Stimulated activated naive B cell treated with anti-CD40 and anti-IgM and Interleukin-4, amounts not matched to agents 10 μg/mL and 1 μg/mL and 100 μg/mL, for 72 hours (primary cell): ENCODE measurements around the gene OR2G2.

ENCODE experiments used
- ATAC-seq, 2 donors: fragments of 150-1000 bp; cut with Tn5 transposase; replicated peaks; 2 replicates each; pipeline ENCODE4 v1.10.0; 2021; ENCODE audit warnings: moderate library complexity in 1 of 2
- DNase-seq: peaks from one replicate; pipeline ENCODE4 v3.0.0; 2021
- H3K27ac Mint-ChIP-seq: one replicate; pipeline ENCODE4 v1.8.0; 2022; ENCODE audit warnings: mild to moderate bottlenecking, mixed read lengths
- H3K27me3 Mint-ChIP-seq, 2 donors: one replicate each; pipeline ENCODE4 v1.8.0; 2022; ENCODE audit warnings: mixed read lengths in 2 of 2
- H3K36me3 Mint-ChIP-seq, 2 donors: one replicate each; pipeline ENCODE4 v1.8.0; 2022; ENCODE audit warnings: mixed read lengths in 2 of 2, mild to moderate bottlenecking in 1 of 2
- H3K4me1 Mint-ChIP-seq, 2 donors: one replicate each; pipeline ENCODE4 v1.8.0; 2022; ENCODE audit warnings: mixed read lengths in 2 of 2, mild to moderate bottlenecking in 1 of 2
- H3K4me3 Mint-ChIP-seq, 2 donors: one replicate each; pipeline ENCODE4 v1.8.0; 2022; ENCODE audit warnings: mild to moderate bottlenecking in 2 of 2, mixed read lengths in 2 of 2, moderate library complexity in 1 of 2
- H3K9me3 Mint-ChIP-seq, 2 donors: one replicate each; pipeline ENCODE4 v1.8.0; 2022; ENCODE audit warnings: mixed read lengths in 2 of 2, mild to moderate bottlenecking in 1 of 2

OR2G2 gene

GRCh38 chr1:247578946-247579460, 9.2 kb upstream of the OR2G2 start:
- Mint-ChIP-seq H3K4me3 (no peak overlapping the region), H3K36me3 (no peaks in the 10 kb centered on the region), H3K9me3 (no peaks in the 10 kb centered on the region), H3K27ac (no peak overlapping the region), H3K4me1 (no peaks in the 10 kb centered on the region), H3K27me3 (peaks cover 0 to 5% of the 10 kb centered on the region in 2 donors)
- DNase-seq (no peak), ATAC-seq (no peak)

GRCh38 chr1:247605286-247605685, 17.1 kb downstream of the OR2G2 start, which contains the start of gene OR2G3:
Gene OR2G3 (plus strand): TSS chr1:247605586. CDS start chr1:247605586, 0 bp downstream.
- peaks cover 16 to 24% of the 10 kb centered on the region in 2 donors for H3K27me3 Mint-ChIP-seq
- H3K4me1 Mint-ChIP-seq: no peaks in the 10 kb centered on the region
- peaks cover 4 to 5% of the 10 kb centered on the region in 2 donors for H3K9me3 Mint-ChIP-seq
- no peak within 1 kb of the TSS for H3K4me3 Mint-ChIP-seq
- no peak for DNase-seq
- no peaks in the 10 kb centered on the region for H3K36me3 Mint-ChIP-seq
- no peak within 1 kb of the TSS for H3K27ac Mint-ChIP-seq
- ATAC-seq: no peak

DNA sequence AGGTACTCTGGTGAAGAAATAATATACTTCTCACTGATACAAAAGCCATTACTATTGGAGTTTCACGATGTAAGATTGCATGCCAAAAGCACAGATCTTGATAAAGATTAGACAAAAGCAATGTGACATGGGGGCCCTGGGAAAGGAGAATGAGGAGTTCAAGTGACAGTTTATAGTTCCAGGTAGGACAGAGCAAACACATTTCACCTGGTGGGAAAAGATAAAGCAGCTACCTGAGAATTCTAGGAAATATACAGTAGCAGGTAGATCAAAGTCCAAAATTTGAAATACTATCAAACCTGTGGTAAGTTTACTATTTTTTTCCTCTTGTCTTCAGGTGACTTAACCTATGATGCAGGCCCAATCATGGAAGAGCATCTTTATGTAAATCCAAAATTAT, 25.2 kb downstream of the OR2G2 start:
- ATAC-seq (no peak), DNase-seq (no peak)
- H3K4me1 Mint-ChIP-seq: no peaks in the 10 kb centered on the region
- peaks cover 4 to 6% of the 10 kb centered on the region in 2 donors for H3K9me3 Mint-ChIP-seq
- peaks cover 13 to 15% of the 10 kb centered on the region in 2 donors for H3K27me3 Mint-ChIP-seq
- no peak overlapping the region for H3K4me3 Mint-ChIP-seq
- H3K36me3 Mint-ChIP-seq: no peaks in the 10 kb centered on the region
- H3K27ac Mint-ChIP-seq: no peak overlapping the region

GRCh38 chr1:247614625-247615024, 26.5 kb downstream of the OR2G2 start:
- ATAC-seq (no peak), DNase-seq (no peak)
- no peaks in the 10 kb centered on the region for H3K36me3 Mint-ChIP-seq
- peaks cover 4% of the 10 kb centered on the region in 2 donors for H3K9me3 Mint-ChIP-seq
- H3K4me1 Mint-ChIP-seq: no peaks in the 10 kb centered on the region
- H3K4me3 Mint-ChIP-seq: no peak overlapping the region
- H3K27me3 Mint-ChIP-seq: peaks cover 4 to 12% of the 10 kb centered on the region in 2 donors
- H3K27ac Mint-ChIP-seq: no peak overlapping the region

- Mint-ChIP-seq H3K4me3 (no peak overlapping the region), H3K9me3 (peaks cover 7 to 8% of the 10 kb centered on the region in 2 donors), H3K36me3 (no peaks in the 10 kb centered on the region), H3K27ac (no peak overlapping the region), H3K27me3 (peaks cover 0 to 13% of the 10 kb centered on the region in 2 donors), H3K4me1 (no peaks in the 10 kb centered on the region)
- DNase-seq (no peak), ATAC-seq (no peak)
Measured at GRCh38 chr1:247627951-247628350, 39.8 kb downstream of the OR2G2 start.

GRCh38 chr1:247638011-247638410, 49.9 kb downstream of the OR2G2 start:
- no peak overlapping the region for H3K4me3 Mint-ChIP-seq
- peaks cover 2 to 18% of the 10 kb centered on the region in 2 donors for H3K4me1 Mint-ChIP-seq

GRCh38 chr1:247638781-247639180, 50.6 kb downstream of the OR2G2 start:
- no peak for DNase-seq
- H3K4me3 Mint-ChIP-seq: peak overlapping the region; percentile 36 to 55
- ATAC-seq: no peak
- no peaks in the 10 kb centered on the region for H3K36me3 Mint-ChIP-seq
- H3K27me3 Mint-ChIP-seq: peaks cover 36 to 42% of the 10 kb centered on the region in 2 donors
- H3K4me1 Mint-ChIP-seq: peaks cover 2 to 18% of the 10 kb centered on the region in 2 donors
- H3K27ac Mint-ChIP-seq: no peak overlapping the region
- H3K9me3 Mint-ChIP-seq: peaks cover 0 to 5% of the 10 kb centered on the region in 2 donors

More at GRCh38 chr1:247638011-247638410, 49.9 kb downstream of the OR2G2 start:
- Mint-ChIP-seq H3K36me3 (no peaks in the 10 kb centered on the region), H3K27ac (no peak overlapping the region), H3K9me3 (peaks cover 4 to 5% of the 10 kb centered on the region in 2 donors), H3K27me3 (peaks cover 36 to 42% of the 10 kb centered on the region in 2 donors)
- ATAC-seq (no peak), DNase-seq (no peak)
